D721Med (cell line): ENCODE measurements around the gene MEGF6.

Source experiments
- DNase-seq: peaks from one replicate; pipeline ENCODE4 v3.0.0; 2011; ENCODE audit warnings: low spot score; ENCODE audit not compliant: insufficient read length
- FAIRE-seq: peaks from 2 replicates; lab custom pipeline; 2011; peaks lifted over from hg19 to GRCh38; lab: Jason Lieb, UNC
- CTCF ChIP-seq: IDR thresholded peaks from 2 replicates; pipeline ENCODE4 v1.5.1; 2012; ENCODE audit warnings: mild to moderate bottlenecking, control low read depth; ENCODE audit not compliant: insufficient read depth; ENCODE audit errors: missing control alignments

Gene MEGF6

DNA sequence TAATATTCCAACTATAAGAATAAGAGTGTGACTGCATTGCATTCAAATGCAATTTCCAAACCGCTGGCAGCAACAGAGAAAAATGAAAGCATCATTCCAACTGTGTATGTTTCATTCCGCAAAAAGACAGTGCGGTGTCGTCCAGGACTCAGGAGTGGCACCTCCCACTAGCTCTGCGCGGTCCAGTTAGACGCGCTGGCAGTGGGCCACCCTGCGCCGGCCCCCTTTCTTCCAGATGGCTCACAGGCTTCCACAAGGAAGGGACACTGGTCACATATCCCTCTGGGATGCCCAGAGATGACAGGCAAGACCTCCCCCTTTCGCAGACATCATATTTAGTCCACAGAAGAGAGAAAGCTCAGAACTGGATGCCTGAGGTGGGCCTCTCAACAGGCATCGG lies 26.7 kb upstream of the MEGF6 start:
- FAIRE-seq = no peak
- TF ChIP-seq CTCF = no peak
- no peak for DNase-seq

- TF ChIP-seq CTCF = no peak
- FAIRE-seq = no peak
- no peak for DNase-seq
These were observed 25.2 kb upstream of the MEGF6 start for GRCh38 chr1:3636531-3636930.

DNA sequence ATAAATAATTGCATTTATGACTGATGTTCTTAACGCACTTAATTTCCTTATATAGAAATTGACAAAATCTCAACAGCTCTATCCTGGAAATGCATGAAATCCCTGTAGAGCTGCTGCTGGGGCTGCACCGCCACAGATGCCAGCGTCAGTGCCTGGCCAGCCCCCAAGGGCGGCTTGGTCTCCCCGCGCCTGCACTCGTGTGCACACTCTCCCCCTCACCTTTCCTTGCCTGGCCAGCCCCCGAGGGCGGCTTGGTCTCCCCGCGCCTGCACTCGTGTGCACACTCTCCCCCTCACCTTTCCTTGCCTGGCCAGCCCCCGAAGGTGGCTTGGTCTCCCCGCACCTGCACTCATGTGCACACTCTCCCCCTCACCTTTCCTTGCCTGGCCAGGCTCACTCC lies 24.8 kb upstream of the MEGF6 start:
- FAIRE-seq (no peak), DNase-seq (no peak)
- TF ChIP-seq CTCF = no peak

GRCh38 chr1:3634059-3634800 lies 22.9 kb upstream of the MEGF6 start:
- TF ChIP-seq CTCF = no peak
- no peak for DNase-seq
- FAIRE-seq = no peak

DNA sequence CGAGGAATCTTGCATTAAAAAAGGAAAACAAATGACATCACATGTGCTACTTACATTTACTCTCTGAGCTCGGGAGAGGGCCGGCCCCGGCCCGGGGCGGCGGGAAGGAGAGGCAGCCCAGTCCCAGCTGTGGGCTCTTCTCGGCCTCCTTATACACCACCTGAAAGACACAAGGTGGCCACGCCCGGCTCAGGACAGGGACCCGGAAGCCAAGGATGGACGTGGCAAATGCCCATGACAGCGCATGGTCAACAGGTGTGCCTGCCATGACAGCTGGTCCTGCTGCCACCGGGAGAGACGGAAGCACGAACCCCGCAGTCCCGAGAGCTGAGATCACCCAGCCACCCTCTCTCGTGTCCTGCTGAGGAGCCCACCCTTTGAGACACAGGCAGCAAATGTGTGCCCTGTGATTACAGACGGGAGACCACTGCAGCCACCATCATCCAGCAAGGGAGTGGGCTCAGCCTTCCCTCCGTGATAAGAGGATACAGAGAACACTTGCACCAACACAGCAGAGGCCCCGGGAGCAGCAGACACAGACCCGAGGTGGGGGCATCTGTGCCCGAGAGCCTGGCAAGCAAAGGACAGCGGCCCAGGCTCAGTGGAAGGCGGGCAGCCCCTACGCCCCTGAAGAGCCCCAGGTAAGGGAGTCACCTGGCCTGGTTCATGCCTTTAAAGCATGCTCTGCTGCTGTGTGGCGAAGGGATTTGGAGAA lies 22.2 kb upstream of the MEGF6 start:
- no peak for DNase-seq
- no peak for FAIRE-seq
- no peak for TF ChIP-seq CTCF

DNA sequence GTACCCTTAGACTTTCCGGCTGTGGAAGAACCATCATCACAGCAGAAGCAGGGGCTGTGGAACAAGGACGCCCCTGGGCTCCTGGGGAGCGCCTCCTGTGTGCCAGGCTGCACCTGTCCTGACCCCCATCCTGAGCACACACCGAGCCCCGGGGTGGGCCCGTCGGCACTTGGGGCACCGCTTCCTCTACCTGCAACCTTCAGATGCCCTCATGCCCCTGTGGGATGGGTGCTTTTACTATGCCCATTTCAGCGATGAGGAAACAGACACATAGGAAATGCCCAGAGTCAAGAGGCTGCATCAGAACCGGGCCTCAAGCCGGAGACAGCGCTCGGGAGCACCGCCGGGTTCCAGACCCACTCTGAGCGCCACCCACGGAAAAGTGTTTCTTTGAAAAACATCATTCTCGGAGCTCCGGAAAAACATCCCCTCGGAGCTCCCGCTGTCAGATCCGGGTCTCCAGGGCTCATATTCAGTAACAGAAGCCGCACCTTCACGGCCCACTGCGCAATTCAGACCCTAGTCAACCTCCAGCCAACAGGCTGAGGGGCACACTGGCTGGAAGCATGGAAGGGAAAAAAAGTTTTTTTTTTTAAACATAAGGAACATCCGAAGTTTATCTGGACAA lies 21.5 kb upstream of the MEGF6 start:
- FAIRE-seq (no peak), DNase-seq (no peak)
- TF ChIP-seq CTCF = no peak

DNA sequence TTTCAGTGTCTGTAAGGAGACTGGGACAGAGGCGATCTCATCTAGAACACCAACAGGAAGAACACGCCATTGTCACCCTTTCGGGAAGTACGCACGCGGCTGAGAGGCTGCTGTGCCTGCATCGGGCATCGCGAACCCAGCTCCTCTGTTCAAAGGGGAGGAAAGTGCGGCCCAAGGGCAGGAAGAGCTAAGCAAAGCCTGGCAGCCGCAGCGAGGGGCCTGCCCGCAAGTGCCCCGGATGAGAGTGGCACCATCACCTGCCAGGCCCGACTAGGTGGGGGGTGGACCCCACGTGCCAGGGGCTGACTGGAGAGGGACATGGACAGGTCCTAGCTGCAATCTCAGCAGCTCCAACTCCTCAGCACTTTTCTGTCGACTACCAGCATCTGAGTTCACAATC lies 21.0 kb upstream of the MEGF6 start:
- no peak for DNase-seq
- TF ChIP-seq CTCF = no peak
- FAIRE-seq = no peak
